CD4-positive, alpha-beta memory T cell (primary cell): Measurements from ENCODE around the gene DYNC2LI1. TPM values are rescaled to one million over a fixed set of nuclear protein-coding genes. Genes with fewer than 3 reads are reported as not detected.

Experiments used
- CTCF ChIA-PET: fragments of 350-600 bp; sonication (Branson Sonifier 250); formaldehyde crosslinking; loops from one replicate; lab custom pipeline; 2021; ENCODE audit warnings: inconsistent platforms; ENCODE audit not compliant: partially characterized antibody; lab: Charles Lee
- POLR2A ChIA-PET: fragments of 350-600 bp; sonication (Branson Sonifier 250); formaldehyde crosslinking; loops from one replicate; lab custom pipeline; 2021; ENCODE audit not compliant: partially characterized antibody; lab: Charles Lee
- DNase-seq, 5 donors: peaks; one replicate each; pipeline versions ENCODE4 v3.0.0 to v3.0.0-alpha.2; 2020 to 2022; ENCODE audit warnings: mixed read lengths in 1 of 5
- H3K27ac ChIP-seq: one replicate; pipeline ENCODE4 v1.7.0; 2013; ENCODE audit warnings: low read depth, low read length
- H3K27me3 ChIP-seq: 2 replicates; pipeline ENCODE4 v1.7.0; 2013; ENCODE audit warnings: mild to moderate bottlenecking, low read length, moderate library complexity; ENCODE audit not compliant: insufficient read depth
- H3K36me3 ChIP-seq: 2 replicates; pipeline ENCODE4 v1.7.0; 2013; ENCODE audit warnings: mild to moderate bottlenecking, low read length, moderate library complexity; ENCODE audit not compliant: insufficient read depth
- H3K4me1 ChIP-seq: 2 replicates; pipeline ENCODE4 v1.7.0; 2013; ENCODE audit warnings: mild to moderate bottlenecking, low read length, moderate library complexity; ENCODE audit not compliant: insufficient read depth
- H3K4me3 ChIP-seq, 2 donors: one replicate each; pipeline ENCODE4 v1.7.0; 2013; ENCODE audit warnings: low read length in 2 of 2, mild to moderate bottlenecking in 1 of 2
- H3K9me3 ChIP-seq, 2 donors: one replicate each; pipeline ENCODE4 v1.7.0; 2013; ENCODE audit warnings: low read length in 2 of 2, control low read depth in 1 of 2; ENCODE audit not compliant: control insufficient read depth in 1 of 2
- H3K27ac Mint-ChIP-seq, 7 donors: one replicate each; pipeline ENCODE4 v1.8.0; 2020 to 2021; ENCODE audit warnings: mixed read lengths in 7 of 7, mild to moderate bottlenecking in 6 of 7, inconsistent platforms in 3 of 7, moderate library complexity in 3 of 7
- H3K27me3 Mint-ChIP-seq, 2 donors: one replicate each; pipeline ENCODE4 v1.8.0; 2020 to 2021; ENCODE audit warnings: mixed read lengths in 2 of 2
- H3K36me3 Mint-ChIP-seq, 2 donors: one replicate each; pipeline ENCODE4 v1.8.0; 2020 to 2021; ENCODE audit warnings: mixed read lengths in 2 of 2, inconsistent platforms in 1 of 2, mild to moderate bottlenecking in 1 of 2
- H3K4me1 Mint-ChIP-seq, 4 donors: one replicate each; pipeline ENCODE4 v1.8.0; 2020 to 2021; ENCODE audit warnings: mixed read lengths in 4 of 4, mild to moderate bottlenecking in 1 of 4
- H3K4me3 Mint-ChIP-seq, 8 donors: one replicate each; pipeline ENCODE4 v1.8.0; 2020 to 2021; ENCODE audit warnings: mixed read lengths in 8 of 8, mild to moderate bottlenecking in 7 of 8, moderate library complexity in 6 of 8, inconsistent platforms in 3 of 8
- H3K9me3 Mint-ChIP-seq, 8 donors: one replicate each; pipeline ENCODE4 v1.8.0; 2020 to 2021; ENCODE audit warnings: mixed read lengths in 8 of 8, mild to moderate bottlenecking in 5 of 8, inconsistent platforms in 3 of 8, moderate library complexity in 1 of 8
- intact Hi-C: fragments of 100-400 bp; cut with micrococcal nuclease; formaldehyde crosslinking; loops from one replicate; pipeline ENCODE4 v1.15.1; 2023
- polyA plus RNA-seq, 2 donors: library from polyadenylated mRNA; unstranded; fragments of 300-500 nt; fragmentation: Illumina TruSeq; gene quantifications; one replicate each; pipeline ENCODE4 v1.2.3, GENCODE V29; 2021
- total RNA-seq, 2 experiments: library from RNA; stranded (reverse); gene quantifications; one replicate each; pipeline ENCODE4 v1.2.3, GENCODE V29; 2021

DYNC2LI1 gene
- total and polyA plus RNA-seq, 4 experiments from 2014 or later: 2.9 to 7.1 (median 4.5) TPM

- H3K4me3 ChIP-seq: no peak overlapping the region
- intact Hi-C loops: no loop called here
- no peaks in the 10 kb centered on the region for H3K27me3 ChIP-seq
- H3K4me1 Mint-ChIP-seq: no peaks in the 10 kb centered on the region
- no peak for DNase-seq
- no peaks in the 10 kb centered on the region for H3K27me3 Mint-ChIP-seq
- ChIA-PET CTCF (no interaction called here), POLR2A (no interaction called here)
- H3K27ac Mint-ChIP-seq: no peak overlapping the region
- no peak overlapping the region for H3K4me3 Mint-ChIP-seq
- H3K36me3 ChIP-seq: no peaks in the 10 kb centered on the region
- no peaks in the 10 kb centered on the region for H3K9me3 ChIP-seq
- H3K9me3 Mint-ChIP-seq: no peaks in the 10 kb centered on the region
- no peak overlapping the region for H3K27ac ChIP-seq
- H3K36me3 Mint-ChIP-seq: peaks cover 4 to 12% of the 10 kb centered on the region in 2 donors
- no peaks in the 10 kb centered on the region for H3K4me1 ChIP-seq
These were observed 14.1 kb downstream of the DYNC2LI1 start for GRCh38 chr2:43787895-43788294.

GRCh38 chr2:43788646-43789045, 14.8 kb downstream of the DYNC2LI1 start:
- no peak for DNase-seq
- Histone ChIP-seq H3K4me3 (no peak overlapping the region), H3K27me3 (no peaks in the 10 kb centered on the region), H3K27ac (no peak overlapping the region), H3K4me1 (no peaks in the 10 kb centered on the region), H3K36me3 (no peaks in the 10 kb centered on the region), H3K9me3 (no peaks in the 10 kb centered on the region)
- Mint-ChIP-seq H3K9me3 (no peaks in the 10 kb centered on the region), H3K36me3 (peaks cover 4 to 14% of the 10 kb centered on the region in 2 donors), H3K27me3 (no peaks in the 10 kb centered on the region), H3K4me3 (no peak overlapping the region), H3K27ac (no peak overlapping the region), H3K4me1 (no peaks in the 10 kb centered on the region)
- intact Hi-C loops: no loop called here
- CTCF ChIA-PET: no interaction called here
- POLR2A ChIA-PET: no interaction called here

- H3K27me3 Mint-ChIP-seq: no peaks in the 10 kb centered on the region
- POLR2A ChIA-PET: no interaction called here
These were observed 16.3 kb downstream of the DYNC2LI1 start for GRCh38 chr2:43790147-43790546.

GRCh38 chr2:43791035-43791765, 17.4 kb downstream of the DYNC2LI1 start:
- Histone ChIP-seq H3K4me1 (no peaks in the 10 kb centered on the region), H3K27ac (no peak overlapping the region), H3K36me3 (no peaks in the 10 kb centered on the region), H3K9me3 (no peaks in the 10 kb centered on the region), H3K27me3 (no peaks in the 10 kb centered on the region), H3K4me3 (no peak overlapping the region)
- Mint-ChIP-seq H3K36me3 (peaks cover 11 to 29% of the 10 kb centered on the region in 2 donors), H3K4me3 (no peak overlapping the region), H3K9me3 (no peaks in the 10 kb centered on the region), H3K4me1 (no peaks in the 10 kb centered on the region), H3K27me3 (no peaks in the 10 kb centered on the region), H3K27ac (peak overlapping the region in 1 of 7 donors; percentile 79)
- DNase-seq: no peak
- intact Hi-C loops: no loop called here
- ChIA-PET CTCF (no interaction called here), POLR2A (no interaction called here)

More at GRCh38 chr2:43790147-43790546, 16.3 kb downstream of the DYNC2LI1 start:
- H3K4me3 Mint-ChIP-seq: no peak overlapping the region
- H3K27ac Mint-ChIP-seq: no peak overlapping the region
- H3K36me3 Mint-ChIP-seq: peaks cover 9 to 24% of the 10 kb centered on the region in 2 donors
- H3K4me1 Mint-ChIP-seq: no peaks in the 10 kb centered on the region
- intact Hi-C loops: no loop called here
- Histone ChIP-seq H3K9me3 (no peaks in the 10 kb centered on the region), H3K4me1 (no peaks in the 10 kb centered on the region), H3K27me3 (no peaks in the 10 kb centered on the region), H3K27ac (no peak overlapping the region), H3K4me3 (no peak overlapping the region), H3K36me3 (no peaks in the 10 kb centered on the region)
- CTCF ChIA-PET: no interaction called here
- H3K9me3 Mint-ChIP-seq: no peaks in the 10 kb centered on the region
- no peak for DNase-seq

GRCh38 chr2:43792653-43793052, 18.8 kb downstream of the DYNC2LI1 start:
- Histone ChIP-seq H3K36me3 (no peaks in the 10 kb centered on the region), H3K4me1 (no peaks in the 10 kb centered on the region), H3K27me3 (no peaks in the 10 kb centered on the region), H3K9me3 (no peaks in the 10 kb centered on the region), H3K4me3 (no peak overlapping the region), H3K27ac (no peak overlapping the region)
- no peak overlapping the region for H3K27ac Mint-ChIP-seq
- H3K36me3 Mint-ChIP-seq: peaks cover 11 to 29% of the 10 kb centered on the region in 2 donors
- H3K27me3 Mint-ChIP-seq: no peaks in the 10 kb centered on the region
- H3K9me3 Mint-ChIP-seq: no peaks in the 10 kb centered on the region
- ChIA-PET CTCF (no interaction called here), POLR2A (no interaction called here)
- no peak for DNase-seq
- H3K4me1 Mint-ChIP-seq: no peaks in the 10 kb centered on the region
- intact Hi-C loops: no loop called here
- H3K4me3 Mint-ChIP-seq: no peak overlapping the region

- no peak overlapping the region for H3K27ac ChIP-seq
- H3K9me3 ChIP-seq: no peaks in the 10 kb centered on the region
- H3K36me3 ChIP-seq: no peaks in the 10 kb centered on the region
- ChIA-PET POLR2A (no interaction called here), CTCF (no interaction called here)
- H3K4me1 ChIP-seq: no peaks in the 10 kb centered on the region
- no peak for DNase-seq
- intact Hi-C loops: no loop called here
- Mint-ChIP-seq H3K9me3 (no peaks in the 10 kb centered on the region), H3K4me3 (no peak overlapping the region), H3K4me1 (no peaks in the 10 kb centered on the region), H3K36me3 (peaks cover 7 to 25% of the 10 kb centered on the region in 2 donors), H3K27ac (no peak overlapping the region), H3K27me3 (no peaks in the 10 kb centered on the region)
- no peaks in the 10 kb centered on the region for H3K27me3 ChIP-seq
- no peak overlapping the region for H3K4me3 ChIP-seq
These were observed 21.1 kb downstream of the DYNC2LI1 start for GRCh38 chr2:43794956-43795355.

GRCh38 chr2:43796206-43796605, 22.4 kb downstream of the DYNC2LI1 start:
- H3K4me3 Mint-ChIP-seq: no peak overlapping the region
- no peaks in the 10 kb centered on the region for H3K4me1 ChIP-seq
- no peak for DNase-seq
- no peaks in the 10 kb centered on the region for H3K4me1 Mint-ChIP-seq
- H3K9me3 ChIP-seq: no peaks in the 10 kb centered on the region
- ChIA-PET POLR2A (no interaction called here), CTCF (interaction anchor here (0.6 to 0.7 kb wide), 2 partner anchors 18 to 568 kb away, joined by 3 read pairs; no protein-coding TSS in a partner anchor)
- no peaks in the 10 kb centered on the region for H3K36me3 ChIP-seq
- no peak overlapping the region for H3K27ac Mint-ChIP-seq
- no peak overlapping the region for H3K27ac ChIP-seq
- H3K36me3 Mint-ChIP-seq: peaks cover 7 to 17% of the 10 kb centered on the region in 2 donors
- intact Hi-C loops: no loop called here
- H3K4me3 ChIP-seq: no peak overlapping the region
- no peaks in the 10 kb centered on the region for H3K27me3 Mint-ChIP-seq
- no peaks in the 10 kb centered on the region for H3K27me3 ChIP-seq
- H3K9me3 Mint-ChIP-seq: no peaks in the 10 kb centered on the region
